GM12892 (cell line): ENCODE data around the gene TBX2.

Experiments
- POLR2A ChIP-seq: IDR thresholded peaks from 2 replicates; pipeline ENCODE4 v1.6.1; 2011; ENCODE audit warnings: low read depth, low read length, control low read depth
- POLR2AphosphoS5 ChIP-seq: IDR thresholded peaks from 2 replicates; pipeline ENCODE4 v1.6.1; 2011; ENCODE audit warnings: low read depth, low read length, control low read depth
- TAF1 ChIP-seq: IDR thresholded peaks from 2 replicates; pipeline ENCODE4 v1.6.1; 2011; ENCODE audit warnings: low read depth, mild to moderate bottlenecking, control low read depth, low read length, borderline replicate concordance

GRCh38 chr17:61383689-61384201 lies 15.9 kb upstream of the TBX2 start:
- TF ChIP-seq POLR2A (no peak), POLR2AphosphoS5 (no peak), TAF1 (no peak)
